Fibroblast of lung (primary cell): ENCODE measurements around the gene RPS26. TPM values are rescaled to one million over a fixed set of nuclear protein-coding genes. Genes with fewer than 3 reads are reported as not detected.
A peak's percentile ranks its signal among the peaks of the same experiment; 100 is the strongest.

Experiments used
- DNase-seq, 2 donors: peaks; one replicate each; pipeline versions ENCODE4 v3.0.0 to v3.0.0-alpha.2; 2010; ENCODE audit warnings: low read depth in 2 of 2
- H2AFZ ChIP-seq: 2 replicates; pipeline ENCODE4 v1.5.1; 2012; ENCODE audit warnings: low read length, control low read depth, inconsistent platforms
- H3K27ac ChIP-seq: 2 replicates; pipeline ENCODE4 v1.5.1; 2011; ENCODE audit warnings: low read length, control low read depth; ENCODE audit not compliant: insufficient read depth
- H3K27me3 ChIP-seq: 2 replicates; pipeline ENCODE4 v1.5.1; 2011; ENCODE audit warnings: mild to moderate bottlenecking, low read length; ENCODE audit not compliant: control insufficient read depth, insufficient read depth
- H3K36me3 ChIP-seq: 2 replicates; pipeline ENCODE4 v1.5.1; 2011; ENCODE audit warnings: low read length; ENCODE audit not compliant: control insufficient read depth, insufficient read depth
- H3K4me1 ChIP-seq: 2 replicates; pipeline ENCODE4 v1.5.1; 2011; ENCODE audit warnings: low read length; ENCODE audit not compliant: control insufficient read depth, insufficient read depth; ENCODE audit errors: extremely low read depth
- H3K4me2 ChIP-seq: 2 replicates; pipeline ENCODE4 v1.5.1; 2011; ENCODE audit warnings: low read length, control low read depth; ENCODE audit not compliant: insufficient read depth; ENCODE audit errors: extremely low read depth
- H3K4me3 ChIP-seq, 4 experiments: fragments of 200-600 bp in 1 of 4; sonication (generic) in 1 of 4; replicated peaks in 1 of 4; 2 replicates each; pipeline ENCODE4 v1.5.1; 2011 to 2016; ENCODE audit warnings: low read length in 4 of 4, low read depth in 3 of 4, mild to moderate bottlenecking in 3 of 4, control low read depth in 2 of 4, inconsistent platforms in 1 of 4, mixed read lengths in 1 of 4; ENCODE audit not compliant: insufficient read depth in 1 of 4; ENCODE audit errors: control extremely low read depth in 1 of 4
- H3K79me2 ChIP-seq: 2 replicates; pipeline ENCODE4 v1.5.1; 2012; ENCODE audit warnings: mild to moderate bottlenecking, low read length, inconsistent platforms; ENCODE audit not compliant: control insufficient read depth, insufficient read depth
- H3K9ac ChIP-seq: 2 replicates; pipeline ENCODE4 v1.5.1; 2011; ENCODE audit warnings: mild to moderate bottlenecking, low read length, control low read depth; ENCODE audit not compliant: insufficient read depth
- H3K9me3 ChIP-seq: 2 replicates; pipeline ENCODE4 v1.5.1; 2012; ENCODE audit warnings: low read depth, low read length; ENCODE audit not compliant: control insufficient read depth, insufficient read depth
- H4K20me1 ChIP-seq: 2 replicates; pipeline ENCODE4 v1.5.1; 2011; ENCODE audit warnings: low read length; ENCODE audit not compliant: control insufficient read depth, insufficient read depth; ENCODE audit errors: extremely low read depth
- EZH2 ChIP-seq: IDR thresholded peaks from 2 replicates; pipeline ENCODE4 v1.5.1; 2012; ENCODE audit warnings: low read length, control low read depth, mild to moderate bottlenecking; ENCODE audit errors: missing control alignments
- polyA plus RNA-seq, 2 donors: library from polyadenylated mRNA; depleted of rRNA in 1 of 2; stranded (reverse) in 1 of 2; unstranded in 1 of 2; fragments of >200 nt; gene quantifications; 2 replicates each; pipeline ENCODE4 v1.2.1, GENCODE V29; 2011 to 2012; ENCODE audit warnings: missing spikeins in 1 of 2
- total RNA-seq: library from RNA; depleted of rRNA; stranded (reverse); fragments of >200 nt; gene quantifications from 2 replicates; pipeline ENCODE4 v1.2.1, GENCODE V29; 2014
- TF ChIP-seq, protein P1 (sequence below), 2 donors: IDR thresholded peaks in 1 of 2; conservative IDR thresholded peaks in 1 of 2; 1 replicate in 1 of 2; 2 replicates in 1 of 2; pipeline ENCODE4 v1.5.1; 2011 to 2012; ENCODE audit warnings: low read length in 2 of 2, control low read depth in 1 of 2, inconsistent platforms in 1 of 2, low read depth in 1 of 2, mild to moderate bottlenecking in 1 of 2

Gene RPS26
- total and polyA plus RNA-seq, 2 donors (not counting 1 experiment from before 2014, with no cell fraction given): 86.2 to 739 TPM

DNA sequence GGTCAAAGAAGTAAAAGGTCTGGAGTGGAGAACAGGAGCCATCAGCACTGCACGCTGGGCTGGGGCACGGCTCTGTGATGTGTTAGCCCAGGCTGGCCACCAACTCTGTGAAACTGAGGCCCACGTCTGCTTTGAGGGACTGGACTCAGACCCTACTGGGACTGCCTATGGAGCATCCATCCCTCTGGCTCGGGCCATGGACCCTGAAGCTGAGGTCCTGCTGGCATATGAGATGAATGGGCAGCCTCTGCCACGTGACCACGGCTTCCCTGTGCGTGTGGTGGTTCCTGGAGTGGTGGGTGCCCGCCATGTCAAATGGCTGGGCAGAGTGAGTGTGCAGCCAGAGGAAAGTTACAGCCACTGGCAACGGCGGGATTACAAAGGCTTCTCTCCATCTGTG is 37.5 kb upstream of the RPS26 start:
- H4K20me1 ChIP-seq: no peaks in the 10 kb centered on the region
- no peaks in the 10 kb centered on the region for H3K27me3 ChIP-seq
- no peak overlapping the region for H3K4me2 ChIP-seq
- no peaks in the 10 kb centered on the region for H3K79me2 ChIP-seq
- no peak overlapping the region for H2AFZ ChIP-seq
- DNase-seq: no peak
- H3K4me3 ChIP-seq: no peak overlapping the region
- no peak overlapping the region for H3K9ac ChIP-seq
- H3K9me3 ChIP-seq: no peaks in the 10 kb centered on the region
- peaks cover 2% of the 10 kb centered on the region for H3K4me1 ChIP-seq
- TF ChIP-seq, protein P1, sequence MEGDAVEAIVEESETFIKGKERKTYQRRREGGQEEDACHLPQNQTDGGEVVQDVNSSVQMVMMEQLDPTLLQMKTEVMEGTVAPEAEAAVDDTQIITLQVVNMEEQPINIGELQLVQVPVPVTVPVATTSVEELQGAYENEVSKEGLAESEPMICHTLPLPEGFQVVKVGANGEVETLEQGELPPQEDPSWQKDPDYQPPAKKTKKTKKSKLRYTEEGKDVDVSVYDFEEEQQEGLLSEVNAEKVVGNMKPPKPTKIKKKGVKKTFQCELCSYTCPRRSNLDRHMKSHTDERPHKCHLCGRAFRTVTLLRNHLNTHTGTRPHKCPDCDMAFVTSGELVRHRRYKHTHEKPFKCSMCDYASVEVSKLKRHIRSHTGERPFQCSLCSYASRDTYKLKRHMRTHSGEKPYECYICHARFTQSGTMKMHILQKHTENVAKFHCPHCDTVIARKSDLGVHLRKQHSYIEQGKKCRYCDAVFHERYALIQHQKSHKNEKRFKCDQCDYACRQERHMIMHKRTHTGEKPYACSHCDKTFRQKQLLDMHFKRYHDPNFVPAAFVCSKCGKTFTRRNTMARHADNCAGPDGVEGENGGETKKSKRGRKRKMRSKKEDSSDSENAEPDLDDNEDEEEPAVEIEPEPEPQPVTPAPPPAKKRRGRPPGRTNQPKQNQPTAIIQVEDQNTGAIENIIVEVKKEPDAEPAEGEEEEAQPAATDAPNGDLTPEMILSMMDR (conservative IDR thresholded peaks at IDR 0.05 in 1 of 2, IDR thresholded peaks at IDR 0.05 in 1 of 2; ENCODE audit: low read depth in 1 of 2, low read length in 2 of 2): no peak
- TF ChIP-seq EZH2: no peak
- peaks cover 6% of the 10 kb centered on the region for H3K36me3 ChIP-seq
- no peak overlapping the region for H3K27ac ChIP-seq

DNA sequence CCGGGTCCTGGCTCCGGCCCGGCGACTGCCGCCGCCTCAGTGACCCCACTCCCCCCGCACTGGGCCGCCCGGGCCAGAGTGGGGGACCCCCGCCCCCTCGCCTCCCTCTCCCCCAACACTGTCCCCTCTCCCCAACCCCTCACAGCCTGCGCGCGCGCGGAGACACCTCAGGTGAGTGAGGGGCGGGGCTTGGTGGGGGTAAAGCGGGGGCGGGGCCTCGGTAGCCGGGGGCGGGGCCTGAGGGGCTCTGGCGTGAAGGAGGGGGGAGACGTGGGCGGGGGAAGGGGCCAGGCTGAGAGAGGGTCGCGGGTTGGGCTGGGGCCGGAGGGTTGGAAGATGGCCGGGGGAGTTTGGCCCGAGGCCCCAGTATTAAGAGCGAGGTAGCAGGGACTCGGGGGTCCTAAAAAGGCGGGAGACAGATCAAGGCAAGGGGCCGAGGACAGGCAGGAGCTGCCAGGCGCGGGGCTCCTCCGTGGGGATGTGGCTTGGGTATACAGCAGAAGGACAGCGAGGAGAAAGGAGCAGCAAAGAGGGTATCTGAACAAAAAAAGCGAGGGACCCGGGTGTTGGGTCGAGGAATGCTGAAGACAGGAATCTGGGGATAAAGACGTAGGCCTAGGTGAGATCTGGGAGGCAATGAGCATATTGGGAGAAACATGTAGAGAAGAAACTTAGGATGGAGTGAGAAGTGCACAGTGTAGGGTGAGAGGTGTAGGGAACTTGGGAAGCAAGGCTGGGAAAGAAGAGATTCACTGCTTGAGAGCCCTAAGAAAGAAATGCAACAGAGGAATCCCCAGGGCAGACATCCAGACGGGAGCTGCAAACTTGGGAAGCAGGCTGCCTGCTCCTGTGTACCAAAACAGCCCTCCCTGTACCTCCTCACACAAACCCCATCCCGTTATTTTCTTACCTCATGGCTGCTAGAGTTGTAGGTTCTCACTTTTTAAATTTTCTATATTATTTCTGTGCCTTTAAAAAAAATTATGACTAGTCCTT is 33.9 kb upstream of the RPS26 start:
- Histone ChIP-seq H3K4me3 (peak overlapping the region; percentile 27 to 76 (median 68)), H3K27ac (peak overlapping the region; percentile 39), H3K36me3 (peaks cover 5% of the 10 kb centered on the region), H3K79me2 (no peaks in the 10 kb centered on the region), H3K9ac (peak overlapping the region; percentile 49), H3K27me3 (no peaks in the 10 kb centered on the region), H3K4me2 (peak overlapping the region; percentile 100), H2AFZ (peak overlapping the region; percentile 73), H4K20me1 (no peaks in the 10 kb centered on the region), H3K9me3 (no peaks in the 10 kb centered on the region), H3K4me1 (peaks cover 2% of the 10 kb centered on the region)
- TF ChIP-seq EZH2: no peak
- TF ChIP-seq, protein P1 (conservative IDR thresholded peaks at IDR 0.05 in 1 of 2, IDR thresholded peaks at IDR 0.05 in 1 of 2; ENCODE audit: low read depth in 1 of 2, low read length in 2 of 2): no peak
- DNase-seq: peak; percentile 10 to 23

DNA sequence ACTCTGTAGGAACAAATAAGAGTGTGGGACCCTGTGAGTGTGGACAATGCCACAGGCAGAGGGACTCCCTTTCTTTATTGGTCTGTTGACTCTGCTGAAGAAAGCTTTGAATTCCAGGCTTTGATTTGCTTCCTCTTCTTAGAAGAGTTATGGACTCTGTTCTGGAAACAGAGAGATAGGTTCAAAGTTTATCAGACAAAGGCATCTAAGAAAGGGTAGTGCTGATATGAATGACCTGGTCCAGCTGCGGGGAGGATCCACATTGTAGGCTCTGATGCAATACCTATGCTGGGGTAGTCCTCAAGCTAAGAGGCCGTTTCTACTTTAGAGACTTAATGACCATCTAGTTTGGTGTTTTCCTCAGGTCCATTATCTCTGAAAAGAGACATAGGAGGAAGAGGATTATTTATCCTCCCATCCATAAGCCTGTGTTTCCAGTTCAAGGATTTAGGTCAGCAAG is 31.6 kb upstream of the RPS26 start:
- H3K9ac ChIP-seq: no peak overlapping the region
- no peaks in the 10 kb centered on the region for H4K20me1 ChIP-seq
- H3K27me3 ChIP-seq: no peaks in the 10 kb centered on the region
- TF ChIP-seq, protein P1 (conservative IDR thresholded peaks at IDR 0.05 in 1 of 2, IDR thresholded peaks at IDR 0.05 in 1 of 2; ENCODE audit: low read depth in 1 of 2, low read length in 2 of 2): no peak
- TF ChIP-seq EZH2: no peak
- H3K79me2 ChIP-seq: no peaks in the 10 kb centered on the region
- no peak overlapping the region for H3K4me2 ChIP-seq
- DNase-seq: no peak
- H3K9me3 ChIP-seq: no peaks in the 10 kb centered on the region
- no peak overlapping the region for H2AFZ ChIP-seq
- no peak overlapping the region for H3K4me3 ChIP-seq
- no peaks in the 10 kb centered on the region for H3K36me3 ChIP-seq
- H3K4me1 ChIP-seq: peaks cover 2% of the 10 kb centered on the region
- no peak overlapping the region for H3K27ac ChIP-seq
